Left colon (tissue), 2 donors: ENCODE measurements around the gene KCNQ4. TPM values are rescaled to one million over a fixed set of nuclear protein-coding genes. Genes with fewer than 3 reads are reported as not detected.

Source experiments
- ATAC-seq: fragments of 200-7000 bp; cut with Tn5 transposase; one replicate; pipeline ENCODE4 v1.9.1; 2020; ENCODE audit warnings: mild to moderate bottlenecking, moderate library complexity
- DNase-seq, 2 donors: peaks; one replicate each; pipeline ENCODE4 v3.0.0-alpha.2; 2020
- intact Hi-C, 2 donors: fragments of 100-400 bp; cut with DNase I in 1 of 2; cut with micrococcal nuclease in 1 of 2; formaldehyde crosslinking; loops; one replicate each; pipeline versions ENCODE4 v1.11.2 to v1.14.0; 2022; cut with DNase I, micrococcal nuclease
- total RNA-seq, 2 donors: library from RNA; stranded (reverse); fragmentation: NEBNext Ultra II Directional; extraction: Animal tissue kit (Norgen Biotek cat#: 25700); gene quantifications; one replicate each; pipeline ENCODE4 v1.2.1, GENCODE V29; 2021
- donor health status: DM: no; HTN: no; CAD: no.
- donor health status: DM: yes; HTN: yes; CAD: no.

Gene KCNQ4
- total RNA-seq, 2 donors from 2014 or later = 2.1 to 2.4 TPM

- intact Hi-C loops = loop anchor here (5.0 to 10.0 kb wide), 3 partner anchors 81 to 231 kb away; no protein-coding TSS in a partner anchor
- ATAC-seq = no peak
- no peak for DNase-seq
These were observed 62.3 kb downstream of the KCNQ4 start for GRCh38 chr1:40845895-40846294.

GRCh38 chr1:40847023-40847745, 63.6 kb downstream of the KCNQ4 start:
- peak; percentile 46 for ATAC-seq
- no peak for DNase-seq
- intact Hi-C loops = loop anchor here (5.0 to 10.0 kb wide), 3 partner anchors 82 to 232 kb away; no protein-coding TSS in a partner anchor

GRCh38 chr1:40848530-40849189, 65.1 kb downstream of the KCNQ4 start:
- ATAC-seq = peak; percentile 94
- intact Hi-C loops = loop anchor here (2.0 to 10.0 kb wide), 5 partner anchors 74 to 234 kb away; no protein-coding TSS in a partner anchor
- peak; percentile 49 to 67 for DNase-seq

GRCh38 chr1:40849801-40850592, 66.4 kb downstream of the KCNQ4 start:
- intact Hi-C loops = loop anchor here (2.0 to 10.0 kb wide), 5 partner anchors 75 to 235 kb away; no protein-coding TSS in a partner anchor
- ATAC-seq (peak; percentile 83), DNase-seq (peak in 1 of 2 donors; percentile 72)

- DNase-seq (no peak), ATAC-seq (no peak)
- intact Hi-C loops = no loop called here
These were observed 68.1 kb downstream of the KCNQ4 start for GRCh38 chr1:40851643-40852042.

- DNase-seq (no peak), ATAC-seq (no peak)
- intact Hi-C loops = no loop called here
These were observed 69.7 kb downstream of the KCNQ4 start for GRCh38 chr1:40853113-40853884.

GRCh38 chr1:40853885-40854170, 70.2 kb downstream of the KCNQ4 start:
- ATAC-seq (no peak), DNase-seq (no peak)
- intact Hi-C loops = no loop called here

GRCh38 chr1:40855513-40855912, 71.9 kb downstream of the KCNQ4 start:
- DNase-seq (no peak), ATAC-seq (no peak)
- intact Hi-C loops = no loop called here

GRCh38 chr1:40856116-40856515, 72.5 kb downstream of the KCNQ4 start:
- intact Hi-C loops = no loop called here
- DNase-seq = no peak
- ATAC-seq = no peak

- no peak for ATAC-seq
- intact Hi-C loops = no loop called here
These were observed 73.2 kb downstream of the KCNQ4 start for GRCh38 chr1:40856656-40857302.

GRCh38 chr1:40857737-40858136, 74.2 kb downstream of the KCNQ4 start:
- DNase-seq (no peak), ATAC-seq (no peak)
- intact Hi-C loops = no loop called here

More at GRCh38 chr1:40856656-40857302, 73.2 kb downstream of the KCNQ4 start:
- DNase-seq = no peak

GRCh38 chr1:40858856-40859416, 75.3 kb downstream of the KCNQ4 start:
- intact Hi-C loops = no loop called here
- ATAC-seq (no peak), DNase-seq (no peak)

GRCh38 chr1:40860706-40861223, 77.2 kb downstream of the KCNQ4 start:
- ATAC-seq (no peak), DNase-seq (no peak)
- intact Hi-C loops = no loop called here

GRCh38 chr1:40861224-40862003, 77.8 kb downstream of the KCNQ4 start:
- ATAC-seq (peak; percentile 24), DNase-seq (peak in 1 of 2 donors; percentile 56)
- intact Hi-C loops = no loop called here

- intact Hi-C loops = no loop called here
- peak; percentile 98 for ATAC-seq
These were observed 78.6 kb downstream of the KCNQ4 start, which contains the start of gene CITED4 for GRCh38 chr1:40862008-40862863. CITED4 (minus strand) TSS chr1:40862363; CDS start chr1:40862127, 236 bp downstream.

More at GRCh38 chr1:40862008-40862863, 78.6 kb downstream of the KCNQ4 start, which contains the start of gene CITED4:
- peak; percentile 95 to 98 for DNase-seq
